ENCODE results near the gene SF3B5. TPM values are rescaled to one million over a fixed set of nuclear protein-coding genes. Genes with fewer than 3 reads are reported as not detected.

Gene SF3B5
- total and polyA plus RNA-seq, 9 of the 15 experiments (the other 6 are each of a cell fraction or from before 2014, with no cell fraction given), result 238 to 1,211 (median 407) TPM

GRCh38 chr6:144087789-144088426, 7.5 kb downstream of the SF3B5 start (continued):
- TF ChIP-seq ZMIZ1 (IDR thresholded peaks at IDR 0.05; ENCODE audit: low read depth in 2 of 2, low read length in 2 of 2) (no peak), ARID2 (IDR thresholded peaks at IDR 0.05) (peak; percentile 49; the same call in 1 of the 2 replicates), PHF20 (IDR thresholded peaks at IDR 0.05; ENCODE audit: partially characterized antibody) (peak; percentile 27), MAZ (CRISPR knock-in tag; conservative IDR thresholded peaks at IDR 0.05 in 1 of 2, IDR thresholded peaks at IDR 0.05 in 1 of 2) (0 out of 4 replicates have a peak, but pooled peaks of 1 of the 2 experiments have one; percentile 45), E2F5 (CRISPR knock-in tag; IDR thresholded peaks at IDR 0.05) (no peak), ZNF354B (CRISPR knock-in tag; IDR thresholded peaks at IDR 0.05) (peak; percentile 60; the same call in 1 of the 2 replicates), SPI1 (IDR thresholded peaks at IDR 0.05; ENCODE audit: borderline replicate concordance, low read depth, low read length) (peak; percentile 88; the same call in 1 of the 2 replicates), HBP1 (CRISPR knock-in tag; IDR thresholded peaks at IDR 0.05) (no peak), KDM2B (CRISPR knock-in tag; IDR thresholded peaks at IDR 0.05) (no peak), BRF1 (IDR thresholded peaks at IDR 0.05; ENCODE audit: borderline replicate concordance, extremely low read depth, insufficient read length) (no peak), KAT7 (CRISPR knock-in tag; IDR thresholded peaks at IDR 0.05; ENCODE audit: borderline replicate concordance) (peak; percentile 73; the same call in 1 of the 2 replicates), ZNF146 (CRISPR knock-in tag; IDR thresholded peaks at IDR 0.05; ENCODE audit: unreplicated experiment) (no peak), PTRF (tag; IDR thresholded peaks at IDR 0.05) (no peak), TCF3 (CRISPR knock-in tag; IDR thresholded peaks at IDR 0.05) (peak; percentile 37; the same call in 1 of the 2 replicates)
